Left ventricle myocardium inferior (tissue), 1 donor: ENCODE data around the gene HIRIP3. TPM values are rescaled to one million over a fixed set of nuclear protein-coding genes. Genes with fewer than 3 reads are reported as not detected.

Experiments used
- DNase-seq: peaks from one replicate; pipeline ENCODE4 v3.0.0-alpha.2; 2020
- H3K27ac ChIP-seq: fragments of 200-600 bp; replicated peaks from 2 replicates; pipeline ENCODE4 v1.8.0; 2021
- H3K27me3 ChIP-seq: fragments of 200-600 bp; 2 replicates; pipeline ENCODE4 v1.8.0; 2021; ENCODE audit warnings: low read depth
- H3K36me3 ChIP-seq: fragments of 200-600 bp; 2 replicates; pipeline ENCODE4 v1.8.0; 2021
- H3K4me1 ChIP-seq: fragments of 200-600 bp; 2 replicates; pipeline ENCODE4 v1.8.0; 2021
- H3K4me3 ChIP-seq: fragments of 200-600 bp; 2 replicates; pipeline ENCODE4 v1.8.0; 2021; ENCODE audit warnings: mild to moderate bottlenecking, moderate library complexity
- H3K9me3 ChIP-seq: fragments of 200-600 bp; replicated peaks from 2 replicates; pipeline ENCODE4 v1.8.0; 2021
- CTCF ChIP-seq: fragments of 200-600 bp; IDR thresholded peaks from 2 replicates; pipeline ENCODE4 v1.8.0; 2021; ENCODE audit warnings: antibody characterized with exemption, mild to moderate bottlenecking, borderline replicate concordance
- intact Hi-C: fragments of 100-400 bp; cut with micrococcal nuclease; formaldehyde crosslinking; loops from one replicate; pipeline ENCODE4 v1.11.0; 2022
- total RNA-seq: library from RNA; stranded (reverse); fragmentation: NEBNext Ultra II Directional; extraction: Animal tissue kit (Norgen Biotek cat#: 25700); gene quantifications from one replicate; pipeline ENCODE4 v1.2.1, GENCODE V29; 2021
- donor health status: DM: no; HTN: yes; CAD: no; lungs with severe emphysema.

Gene HIRIP3
- total RNA-seq, 1 donor from 2014 or later, result 18.8 TPM

GRCh38 chr16:29973384-29974246 is 21.8 kb downstream of the HIRIP3 start, which contains the start of gene TAOK2:
Gene TAOK2 (plus strand): TSS chr16:29973868. CDS start chr16:29977773, 3,905 bp downstream.
- H3K9me3 ChIP-seq, result no peaks in the 10 kb centered on the region
- no peak for TF ChIP-seq CTCF
- H3K27ac ChIP-seq, result peak within 1 kb of the TSS; percentile 96
- H3K27me3 ChIP-seq, result no peaks in the 10 kb centered on the region
- peak; percentile 99 for DNase-seq
- peaks cover 54% of the 10 kb centered on the region for H3K4me1 ChIP-seq
- peak within 1 kb of the TSS; percentile 97 for H3K4me3 ChIP-seq
- intact Hi-C loops, result no loop called here
- H3K36me3 ChIP-seq, result peaks cover 26% of the 10 kb centered on the region

- no peaks in the 10 kb centered on the region for H3K9me3 ChIP-seq
- H3K4me3 ChIP-seq, result peak overlapping the region; percentile 97
- DNase-seq, result no peak
- no peaks in the 10 kb centered on the region for H3K27me3 ChIP-seq
- H3K4me1 ChIP-seq, result peaks cover 47% of the 10 kb centered on the region
- H3K27ac ChIP-seq, result peak overlapping the region; percentile 96
- intact Hi-C loops, result no loop called here
- H3K36me3 ChIP-seq, result peaks cover 26% of the 10 kb centered on the region
- no peak for TF ChIP-seq CTCF
Observed at GRCh38 chr16:29972992-29973383, 22.4 kb downstream of the HIRIP3 start.

GRCh38 chr16:29972500-29972899 is 22.9 kb downstream of the HIRIP3 start:
- no peak for TF ChIP-seq CTCF
- no peak overlapping the region for H3K4me3 ChIP-seq
- no peak for DNase-seq
- H3K27ac ChIP-seq, result no peak overlapping the region
- peaks cover 26% of the 10 kb centered on the region for H3K36me3 ChIP-seq
- intact Hi-C loops, result no loop called here
- H3K9me3 ChIP-seq, result no peaks in the 10 kb centered on the region
- H3K27me3 ChIP-seq, result no peaks in the 10 kb centered on the region
- peaks cover 42% of the 10 kb centered on the region for H3K4me1 ChIP-seq

- Histone ChIP-seq H3K9me3 (no peaks in the 10 kb centered on the region), H3K36me3 (peaks cover 26% of the 10 kb centered on the region), H3K4me3 (no peak overlapping the region), H3K27ac (no peak overlapping the region), H3K4me1 (peaks cover 31% of the 10 kb centered on the region), H3K27me3 (no peaks in the 10 kb centered on the region)
- no peak for DNase-seq
- no peak for TF ChIP-seq CTCF
- intact Hi-C loops, result no loop called here
Observed at GRCh38 chr16:29971304-29971703, 24.1 kb downstream of the HIRIP3 start.

- H3K27me3 ChIP-seq, result no peaks in the 10 kb centered on the region
- peaks cover 18% of the 10 kb centered on the region for H3K4me1 ChIP-seq
- TF ChIP-seq CTCF, result no peak
- peaks cover 31% of the 10 kb centered on the region for H3K36me3 ChIP-seq
- H3K9me3 ChIP-seq, result no peaks in the 10 kb centered on the region
- H3K27ac ChIP-seq, result no peak overlapping the region
- H3K4me3 ChIP-seq, result no peak overlapping the region
- DNase-seq, result no peak
- intact Hi-C loops, result no loop called here
Observed at GRCh38 chr16:29968205-29968604, 27.2 kb downstream of the HIRIP3 start.
